Measurements from ENCODE around the gene MAZ.
"Not testable (repeated sequence)": the region's sequence is repeated elsewhere in the genome, so short reads cannot be mapped to it uniquely, and the experiment has no call there.

The MAZ gene

GRCh38 chr16:29784901-29785500 lies 21.3 kb upstream of the MAZ start:
- DNase-seq (ENCODE audit: low read depth in 2 of 2), result peak; percentile 69 to 70

GRCh38 chr16:29787155-29787554 lies 19.2 kb upstream of the MAZ start:
- DNase-seq (ENCODE audit: low read depth in 2 of 2), result not testable (repeated sequence)

DNA sequence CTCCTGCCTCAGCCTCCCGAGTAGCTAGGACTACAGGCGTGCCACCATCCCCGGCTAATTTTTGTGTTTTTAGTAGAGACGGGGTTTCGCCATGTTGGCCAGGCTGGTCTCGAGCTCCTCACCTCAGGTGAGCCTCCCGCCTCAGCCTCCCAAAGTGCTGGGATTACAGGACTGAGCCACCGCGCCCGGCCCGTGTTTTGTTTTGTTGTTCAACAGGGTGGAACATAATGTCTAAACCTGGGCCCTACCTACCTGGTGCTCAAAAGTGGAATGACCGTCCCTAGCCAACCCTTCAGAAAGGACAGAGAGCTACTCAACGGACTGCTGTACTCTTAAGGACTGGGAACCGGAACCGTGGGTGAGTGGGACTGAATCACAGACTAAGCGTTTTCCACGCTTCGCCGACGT lies 16.6 kb upstream of the MAZ start:
- no peak for DNase-seq (ENCODE audit: low read depth in 2 of 2)

GRCh38 chr16:29790183-29790948 lies 16.0 kb upstream of the MAZ start, which contains the start of gene KIF22:
TSS of gene KIF22 (plus strand) at chr16:29790751. CDS start at chr16:29790760, 9 bp downstream.
- peak; percentile 100 for DNase-seq (ENCODE audit: low read depth in 2 of 2)

DNA sequence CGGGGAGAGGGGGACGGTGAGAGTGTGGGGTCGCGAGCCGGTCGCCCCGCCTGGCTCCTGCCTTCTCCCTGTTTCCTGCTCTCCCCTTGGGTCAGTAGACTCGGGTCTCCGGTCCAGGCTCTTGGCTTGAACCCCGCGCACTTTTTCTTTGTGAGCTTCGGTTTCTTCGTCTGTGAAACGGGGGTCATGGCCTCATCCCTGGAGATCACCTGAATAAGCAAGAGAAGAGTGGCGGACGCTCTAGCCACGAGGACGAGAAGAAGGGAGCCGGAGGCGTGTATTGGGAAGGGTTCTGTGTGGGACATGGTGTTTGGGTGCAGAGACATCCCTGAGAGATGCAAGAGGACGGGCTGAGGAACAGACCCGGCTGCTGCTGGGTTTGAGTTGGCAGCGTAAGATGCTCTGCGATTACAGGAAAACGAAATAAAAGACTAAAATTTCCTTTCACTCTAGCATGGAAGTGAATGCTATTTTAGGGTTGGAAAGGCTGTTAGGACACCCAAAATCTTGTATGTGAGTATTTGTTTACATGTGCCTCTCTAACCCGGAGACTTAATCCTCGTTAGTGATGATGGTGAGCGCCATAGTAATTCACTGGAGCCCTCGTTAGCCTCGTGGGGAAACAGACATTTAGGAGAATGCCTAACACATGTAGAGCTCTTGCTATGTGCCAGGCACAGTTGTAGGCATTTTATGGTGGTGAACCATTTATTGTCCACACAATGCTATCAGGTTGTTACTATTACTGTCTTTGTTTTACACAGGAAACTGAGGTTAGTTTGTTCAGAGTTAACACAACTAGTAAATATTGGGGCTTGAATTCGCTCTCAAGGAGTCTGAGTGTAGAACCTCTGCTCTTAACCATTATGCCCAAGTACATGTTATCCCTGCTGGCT lies 15.1 kb upstream of the MAZ start:
- no peak for DNase-seq (ENCODE audit: low read depth in 2 of 2)

- DNase-seq (ENCODE audit: low read depth in 2 of 2), result no peak
Measured at GRCh38 chr16:29791845-29792807, 14.2 kb upstream of the MAZ start.

GRCh38 chr16:29793153-29793552 lies 13.2 kb upstream of the MAZ start:
- not testable (repeated sequence) for DNase-seq (ENCODE audit: low read depth in 2 of 2)

GRCh38 chr16:29794231-29794710 lies 12.1 kb upstream of the MAZ start:
- DNase-seq (ENCODE audit: low read depth in 2 of 2), result no peak

GRCh38 chr16:29802416-29802935 lies 3.9 kb upstream of the MAZ start:
- DNase-seq (ENCODE audit: low read depth in 2 of 2), result no peak

DNA sequence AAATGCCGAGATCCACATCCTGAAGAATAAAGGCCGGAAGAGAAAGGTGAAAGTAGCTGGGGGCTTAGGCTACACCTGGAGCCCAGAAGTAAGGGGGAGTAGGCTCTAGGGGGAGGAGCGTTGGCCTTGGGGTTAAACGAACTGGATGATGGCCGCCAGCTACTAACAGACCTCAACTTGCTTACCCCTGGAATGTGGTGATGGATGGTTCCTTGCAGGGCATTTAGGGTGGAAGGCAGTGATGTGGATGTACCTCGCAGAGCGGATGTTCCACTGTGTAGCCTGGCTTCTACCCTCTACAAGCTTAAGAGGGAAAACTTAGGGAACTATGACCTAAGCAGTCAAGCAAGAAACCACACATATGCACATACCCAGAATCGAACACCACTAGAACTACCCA lies 2.3 kb upstream of the MAZ start:
- DNase-seq (ENCODE audit: low read depth in 2 of 2), result no peak

DNA sequence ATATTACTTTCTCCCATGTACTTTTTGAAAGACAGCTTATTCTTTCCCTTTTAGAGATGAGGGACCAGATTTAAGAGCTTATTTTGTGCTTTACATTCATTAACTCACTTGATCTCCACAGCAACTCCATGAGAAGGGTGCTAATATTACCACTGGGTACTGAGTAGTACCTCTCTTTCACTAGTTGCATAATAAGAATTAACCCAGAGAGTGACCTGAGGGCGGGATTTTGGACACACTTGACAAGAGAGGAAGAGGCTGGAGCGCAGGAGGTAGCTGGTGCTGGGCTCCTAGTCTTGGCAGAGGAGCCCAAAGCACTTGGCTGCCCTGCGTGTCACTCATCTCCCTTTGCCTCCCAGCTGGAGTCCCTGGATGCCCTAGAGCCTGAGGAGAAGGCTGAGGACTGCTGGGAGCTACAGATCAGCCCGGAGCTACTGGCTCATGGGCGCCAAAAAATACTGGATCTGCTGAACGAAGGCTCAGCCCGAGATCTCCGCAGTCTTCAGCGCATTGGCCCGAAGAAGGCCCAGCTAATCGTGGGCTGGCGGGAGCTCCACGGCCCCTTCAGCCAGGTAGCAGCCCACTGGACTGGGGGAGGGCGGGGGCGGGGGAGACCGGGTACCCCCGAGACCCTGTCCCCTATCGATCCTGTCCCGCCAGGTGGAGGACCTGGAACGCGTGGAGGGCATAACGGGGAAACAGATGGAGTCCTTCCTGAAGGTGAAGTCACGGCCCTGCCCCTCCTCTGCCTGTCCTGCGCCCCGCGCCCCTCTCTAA lies 1.7 kb upstream of the MAZ start:
- DNase-seq (ENCODE audit: low read depth in 2 of 2), result no peak

- DNase-seq (ENCODE audit: low read depth in 2 of 2), result peak; percentile 96 to 97
Measured at GRCh38 chr16:29805232-29806098, 864 bp upstream of the MAZ start.

- peak in 1 of 2 donors; percentile 41 for DNase-seq (ENCODE audit: low read depth in 2 of 2)
Measured at GRCh38 chr16:29806641-29807425, 504 bp downstream of the MAZ start.

- DNase-seq (ENCODE audit: low read depth in 2 of 2), result peak; percentile 80 to 86
Measured at GRCh38 chr16:29807426-29808218, 1.3 kb downstream of the MAZ start.

GRCh38 chr16:29808219-29808900 lies 2.0 kb downstream of the MAZ start:
- DNase-seq (ENCODE audit: low read depth in 2 of 2), result no peak

DNA sequence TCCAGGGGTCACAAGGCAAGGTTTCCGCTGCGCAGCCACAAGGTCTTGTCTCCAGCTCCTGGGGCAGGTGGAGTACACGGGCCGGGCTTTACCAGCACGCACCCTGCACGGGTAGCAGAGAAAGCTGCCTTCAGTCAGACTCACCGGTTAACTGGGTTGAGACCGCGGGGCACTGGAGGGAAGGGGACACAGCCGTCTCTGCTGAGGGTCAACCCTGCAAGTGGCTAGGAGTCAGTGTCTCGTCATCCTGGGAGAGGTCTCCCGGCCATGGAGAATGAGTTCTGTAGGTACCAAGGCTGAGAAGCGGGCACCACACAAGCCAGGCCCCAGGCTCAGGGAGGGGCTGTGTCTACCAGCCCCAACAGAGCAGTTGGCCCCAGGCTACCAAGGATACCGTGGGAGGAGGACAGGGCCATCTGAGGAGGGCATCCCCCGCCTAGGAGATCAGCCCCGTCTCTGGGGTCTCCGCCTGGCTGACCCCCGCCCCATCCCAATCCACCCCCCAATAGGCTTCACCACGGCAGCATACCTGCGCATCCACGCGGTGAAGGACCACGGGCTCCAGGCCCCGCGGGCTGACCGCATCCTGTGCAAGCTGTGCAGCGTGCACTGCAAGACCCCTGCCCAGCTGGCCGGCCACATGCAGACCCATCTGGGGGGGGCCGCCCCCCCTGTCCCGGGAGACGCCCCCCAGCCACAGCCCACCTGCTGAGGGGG lies 2.9 kb downstream of the MAZ start:
- no peak for DNase-seq (ENCODE audit: low read depth in 2 of 2)

All from stimulated activated CD8-positive, alpha-beta memory T cell treated with anti-CD3 and anti-CD28 coated beads, Interleukin-2, amount 100 ng/mL, for 48 hours (primary cell).